ENCODE data around the gene MLKL. TPM values are rescaled to one million over a fixed set of nuclear protein-coding genes. Genes with fewer than 3 reads are reported as not detected.

The MLKL gene
- total RNA-seq, 2 donors from 2014 or later: 7.0 to 8.6 TPM

DNA sequence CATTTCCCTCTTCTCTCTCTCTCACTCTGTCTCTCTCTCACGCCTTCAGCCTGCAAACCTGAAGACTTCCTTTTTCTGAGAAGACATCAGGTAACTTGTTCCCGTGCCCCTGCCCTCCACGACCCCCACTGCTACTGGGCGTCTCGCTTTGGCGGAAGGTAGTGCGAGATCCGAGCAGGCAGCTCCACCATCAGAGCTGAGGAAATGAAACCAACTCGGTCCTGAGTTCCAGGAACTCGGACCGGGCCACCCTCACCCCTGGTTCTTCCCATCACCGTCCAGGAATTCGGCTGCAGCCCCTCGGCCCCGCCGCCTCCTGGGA is 585 bp downstream of the MLKL start:
- Histone ChIP-seq H3K4me3 (peak overlapping the region; percentile 39 to 57), H3K27ac (peak overlapping the region; percentile 62 to 70), H3K27me3 (replicated peaks; ENCODE audit: insufficient read depth) (no peaks in the 10 kb centered on the region), H3K9me3 (no peaks in the 10 kb centered on the region), H3K36me3 (no peaks in the 10 kb centered on the region), H3K4me1 (replicated peaks) (no peaks in the 10 kb centered on the region)
- TF ChIP-seq, protein P1, sequence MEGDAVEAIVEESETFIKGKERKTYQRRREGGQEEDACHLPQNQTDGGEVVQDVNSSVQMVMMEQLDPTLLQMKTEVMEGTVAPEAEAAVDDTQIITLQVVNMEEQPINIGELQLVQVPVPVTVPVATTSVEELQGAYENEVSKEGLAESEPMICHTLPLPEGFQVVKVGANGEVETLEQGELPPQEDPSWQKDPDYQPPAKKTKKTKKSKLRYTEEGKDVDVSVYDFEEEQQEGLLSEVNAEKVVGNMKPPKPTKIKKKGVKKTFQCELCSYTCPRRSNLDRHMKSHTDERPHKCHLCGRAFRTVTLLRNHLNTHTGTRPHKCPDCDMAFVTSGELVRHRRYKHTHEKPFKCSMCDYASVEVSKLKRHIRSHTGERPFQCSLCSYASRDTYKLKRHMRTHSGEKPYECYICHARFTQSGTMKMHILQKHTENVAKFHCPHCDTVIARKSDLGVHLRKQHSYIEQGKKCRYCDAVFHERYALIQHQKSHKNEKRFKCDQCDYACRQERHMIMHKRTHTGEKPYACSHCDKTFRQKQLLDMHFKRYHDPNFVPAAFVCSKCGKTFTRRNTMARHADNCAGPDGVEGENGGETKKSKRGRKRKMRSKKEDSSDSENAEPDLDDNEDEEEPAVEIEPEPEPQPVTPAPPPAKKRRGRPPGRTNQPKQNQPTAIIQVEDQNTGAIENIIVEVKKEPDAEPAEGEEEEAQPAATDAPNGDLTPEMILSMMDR (IDR thresholded peaks at IDR 0.05): no peak
- TF ChIP-seq POLR2A (IDR thresholded peaks at IDR 0.05): no peak
- no peak for TF ChIP-seq POLR2AphosphoS5 (IDR thresholded peaks at IDR 0.05)
- no peak for DNase-seq (ENCODE audit: low spot score)
- 3% methylated on average over 16 of the region's 16 CpGs for WGBS
- intact Hi-C loops (cut with DNase I): loop anchor here (10.0 kb wide), 1 partner anchor 415 kb away; the partner anchor contains the start of gene LDHD

DNA sequence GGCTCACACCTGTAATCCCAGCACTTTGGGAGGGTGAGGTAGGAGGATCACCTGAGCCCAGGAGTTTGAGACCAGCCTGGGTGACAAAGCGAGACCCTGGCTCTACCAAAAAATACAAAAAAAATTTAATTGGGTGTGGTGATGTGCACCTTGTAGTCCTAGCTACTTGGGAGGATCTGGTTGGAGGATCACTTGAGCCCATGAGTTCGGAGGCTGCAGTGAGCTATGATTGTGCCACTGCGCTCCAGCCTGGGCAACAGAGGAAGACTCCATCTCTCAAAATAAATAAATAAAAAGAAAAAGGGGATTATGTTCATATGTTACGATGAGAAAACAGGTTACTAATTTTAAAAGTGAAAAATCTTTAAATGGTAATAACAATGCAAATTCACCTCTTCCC is 996 bp downstream of the MLKL start:
- intact Hi-C loops (cut with DNase I): loop anchor here (10.0 kb wide), 1 partner anchor 415 kb away; the partner anchor contains the start of gene LDHD
- Histone ChIP-seq H3K9me3 (no peaks in the 10 kb centered on the region), H3K27ac (peak overlapping the region in 1 of 2 donors; percentile 62), H3K4me1 (replicated peaks) (no peaks in the 10 kb centered on the region), H3K27me3 (replicated peaks; ENCODE audit: insufficient read depth) (no peaks in the 10 kb centered on the region), H3K4me3 (peak overlapping the region; percentile 39 to 57), H3K36me3 (no peaks in the 10 kb centered on the region)
- TF ChIP-seq, protein P1 (IDR thresholded peaks at IDR 0.05): no peak
- TF ChIP-seq POLR2AphosphoS5 (IDR thresholded peaks at IDR 0.05) (no peak), POLR2A (IDR thresholded peaks at IDR 0.05) (no peak)
- no peak for DNase-seq (ENCODE audit: low spot score)
- WGBS: 69% methylated on average over 4 of the region's 4 CpGs

DNA sequence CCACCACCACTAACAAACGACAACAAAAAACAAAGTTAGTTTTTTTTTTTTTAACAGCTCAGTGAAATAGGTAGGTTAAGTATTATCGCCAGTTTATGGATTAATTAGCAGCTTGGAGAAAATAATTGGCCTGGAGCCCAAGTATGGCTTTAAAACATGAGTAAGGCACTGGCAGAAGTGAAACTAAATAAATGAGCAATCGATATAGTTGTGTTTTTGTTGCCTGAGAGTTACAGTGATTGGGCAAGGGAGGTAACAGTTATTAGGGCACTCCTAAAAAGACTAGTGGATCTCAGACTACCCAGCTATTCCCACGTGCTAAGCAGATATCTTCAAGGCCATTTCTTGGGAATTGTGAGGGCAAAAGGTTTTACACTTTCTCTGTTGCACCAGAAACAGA is 2.4 kb downstream of the MLKL start:
- TF ChIP-seq, protein P1 (IDR thresholded peaks at IDR 0.05): no peak
- TF ChIP-seq POLR2AphosphoS5 (IDR thresholded peaks at IDR 0.05) (no peak), POLR2A (IDR thresholded peaks at IDR 0.05) (no peak)
- no peak overlapping the region for H3K4me3 ChIP-seq
- WGBS: 72% methylated on average over 4 of the region's 4 CpGs
- no peak overlapping the region for H3K27ac ChIP-seq
- intact Hi-C loops (cut with DNase I): no loop called here
- DNase-seq (ENCODE audit: low spot score): no peak
- H3K9me3 ChIP-seq: no peaks in the 10 kb centered on the region
- no peaks in the 10 kb centered on the region for H3K4me1 ChIP-seq (replicated peaks)
- H3K27me3 ChIP-seq (replicated peaks; ENCODE audit: insufficient read depth): no peaks in the 10 kb centered on the region
- H3K36me3 ChIP-seq: no peaks in the 10 kb centered on the region

DNA sequence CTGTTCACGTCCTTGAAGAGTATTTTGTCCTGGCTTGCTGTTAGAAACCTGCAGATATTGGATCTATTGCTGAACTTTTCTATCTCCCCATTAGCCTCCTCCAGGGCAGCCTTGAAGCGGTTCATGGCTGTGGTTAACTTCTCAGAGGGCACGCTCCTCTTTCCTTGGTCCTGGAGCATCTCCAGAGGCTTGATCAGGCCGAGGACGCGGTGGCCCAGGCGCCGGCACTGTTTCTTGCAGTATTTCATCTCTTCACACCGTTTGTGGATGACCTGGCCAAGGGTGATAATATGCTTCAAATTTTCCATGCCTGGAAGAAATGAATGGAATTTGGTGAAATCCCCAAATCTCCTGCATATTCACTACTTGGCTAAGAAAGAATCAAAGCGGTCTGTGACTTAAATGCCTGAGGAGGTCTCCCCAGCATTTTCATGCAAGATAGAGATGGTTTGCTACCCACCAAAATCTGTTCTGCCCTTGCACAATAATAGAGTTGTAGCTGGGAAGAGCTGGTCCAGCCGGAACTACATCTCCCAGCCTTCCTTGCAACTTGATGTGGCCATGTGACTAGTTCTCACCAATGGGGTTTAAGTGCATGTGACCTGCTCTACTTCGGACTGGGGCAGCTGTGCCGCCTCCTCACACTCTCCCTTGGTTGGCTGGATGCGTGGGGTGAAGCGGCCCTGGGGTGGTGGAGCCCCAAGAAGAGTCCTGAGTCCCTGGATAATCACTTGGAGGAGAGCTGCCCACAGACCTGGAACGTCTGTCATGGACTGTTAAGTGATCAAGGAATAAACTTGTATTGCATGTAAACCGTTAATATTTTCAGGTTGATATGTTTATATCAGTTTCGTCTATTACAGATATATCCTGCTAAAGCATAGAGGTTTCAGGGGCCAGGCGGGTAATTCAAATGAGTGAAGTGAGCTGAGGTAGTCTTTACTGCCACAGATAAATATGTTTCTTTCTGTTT is 4.9 kb downstream of the MLKL start:
- DNase-seq (ENCODE audit: low spot score): peak; percentile 69
- Histone ChIP-seq H3K4me1 (replicated peaks) (no peaks in the 10 kb centered on the region), H3K27ac (no peak overlapping the region), H3K27me3 (replicated peaks; ENCODE audit: insufficient read depth) (no peaks in the 10 kb centered on the region), H3K36me3 (no peaks in the 10 kb centered on the region), H3K4me3 (peak overlapping the region in 1 of 2 donors; percentile 10), H3K9me3 (no peaks in the 10 kb centered on the region)
- TF ChIP-seq POLR2A (IDR thresholded peaks at IDR 0.05) (no peak), POLR2AphosphoS5 (IDR thresholded peaks at IDR 0.05) (peak; percentile 81)
- intact Hi-C loops (cut with DNase I): no loop called here
- WGBS: 58% methylated on average over 19 of the region's 19 CpGs

DNA sequence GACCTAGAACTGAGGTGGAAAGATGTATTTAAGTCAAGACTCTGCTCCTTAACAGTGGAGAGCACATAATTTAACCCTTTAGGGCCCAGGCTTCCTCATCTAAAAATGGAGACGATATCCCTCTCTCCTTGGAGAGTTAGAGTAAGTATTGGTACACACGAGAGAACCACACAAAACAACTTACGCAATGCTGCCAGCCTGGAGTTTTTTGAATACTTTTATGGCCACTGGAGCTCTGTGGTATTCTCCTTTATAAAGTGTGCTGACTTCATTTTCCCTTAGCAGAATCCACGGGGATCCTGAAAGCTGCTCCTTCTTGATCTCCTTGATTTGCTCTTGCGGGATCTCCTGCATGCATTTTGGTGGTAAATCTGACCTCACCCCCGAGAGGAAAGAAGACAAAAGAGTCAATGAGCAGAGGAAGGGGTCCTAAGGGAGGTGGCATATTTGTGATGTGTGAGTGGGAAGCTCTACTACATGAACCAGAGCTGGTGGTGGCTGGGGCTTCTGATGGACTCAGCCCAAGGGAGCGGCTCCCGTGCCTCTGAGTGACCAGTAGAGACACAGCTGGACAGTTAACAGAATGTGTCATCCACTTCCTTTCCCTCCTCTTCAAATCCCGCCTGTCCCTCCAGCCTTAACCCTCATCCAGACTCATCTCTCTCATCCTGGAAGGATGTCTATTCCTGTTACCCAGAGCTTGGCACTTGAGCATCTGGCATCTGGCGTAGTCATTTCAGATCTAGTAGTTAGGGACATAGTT is 9.4 kb downstream of the MLKL start:
- no peak for DNase-seq (ENCODE audit: low spot score)
- no peaks in the 10 kb centered on the region for H3K27me3 ChIP-seq (replicated peaks; ENCODE audit: insufficient read depth)
- no peak overlapping the region for H3K27ac ChIP-seq
- H3K4me3 ChIP-seq: no peak overlapping the region
- TF ChIP-seq, protein P1 (IDR thresholded peaks at IDR 0.05): no peak
- TF ChIP-seq POLR2AphosphoS5 (IDR thresholded peaks at IDR 0.05) (no peak), POLR2A (IDR thresholded peaks at IDR 0.05) (no peak)
- H3K36me3 ChIP-seq: no peaks in the 10 kb centered on the region
- 77% methylated on average over 10 of the region's 10 CpGs for WGBS
- no peaks in the 10 kb centered on the region for H3K9me3 ChIP-seq
- intact Hi-C loops (cut with DNase I): no loop called here
- H3K4me1 ChIP-seq (replicated peaks): no peaks in the 10 kb centered on the region

Measured in prostate gland (tissue), 2 donors.